ENCODE results near the gene IL36G.

GRCh38 chr2:113014067-113014466 lies 36.3 kb downstream of the IL36G start:
- TF ChIP-seq HMGN3 (IDR thresholded peaks at IDR 0.05; ENCODE audit: borderline replicate concordance, extremely low read depth, insufficient read length, low read depth, low read length) = no peak
- no peak for TF ChIP-seq TAF1 (IDR thresholded peaks at IDR 0.05; ENCODE audit: control insufficient read depth, extremely low read depth, insufficient read depth, low read length, severe bottlenecking)
- no peak for TF ChIP-seq RNF219 (CRISPR knock-in tag; IDR thresholded peaks at IDR 0.05)
- no peak for TF ChIP-seq POLR2AphosphoS5 (IDR thresholded peaks at IDR 0.05; ENCODE audit: control insufficient read depth, insufficient read depth, low read depth, low read length)
- TF ChIP-seq HMGXB4 (CRISPR knock-in tag; IDR thresholded peaks at IDR 0.05) = no peak
- no peak for TF ChIP-seq RAD21 (CRISPR knock-in tag; conservative IDR thresholded peaks at IDR 0.05 in 1 of 2, IDR thresholded peaks at IDR 0.05 in 1 of 2)
- no peak for TF ChIP-seq ZNF274 (IDR thresholded peaks at IDR 0.05; ENCODE audit: borderline replicate concordance, low read depth, low read length)

Measured in K562 (cell line).